GM23338 (cell line): Measurements from ENCODE around the gene FEN1. TPM values are rescaled to one million over a fixed set of nuclear protein-coding genes. Genes with fewer than 3 reads are reported as not detected.

ENCODE experiments used
- ATAC-seq: fragments of 200-7000 bp; cut with Tn5 transposase; 3 replicates; pipeline ENCODE4 v1.9.1; 2020
- DNase-seq: peaks from one replicate; pipeline ENCODE4 v3.0.0-alpha.2; 2015; ENCODE audit warnings: low spot score
- H2AFZ ChIP-seq: fragments of 200-600 bp; sonication (generic); 2 replicates; pipeline ENCODE4 v1.8.0; 2016; ENCODE audit warnings: antibody characterized with exemption, mild to moderate bottlenecking, moderate library complexity
- H3F3A ChIP-seq: fragments of 200-600 bp; sonication (generic); replicated peaks from 2 replicates; pipeline ENCODE4 v1.8.0; 2017; ENCODE audit warnings: antibody characterized with exemption, mixed run types, low read depth
- H3K27ac ChIP-seq: fragments of 200-600 bp; sonication (generic); 2 replicates; pipeline ENCODE4 v1.6.1; 2016; ENCODE audit warnings: low read depth
- H3K27me3 ChIP-seq: fragments of 200-600 bp; sonication (generic); 2 replicates; pipeline ENCODE4 v1.8.0; 2016; ENCODE audit warnings: mild to moderate bottlenecking, mixed run types, moderate library complexity; ENCODE audit not compliant: insufficient read depth
- H3K36me3 ChIP-seq: fragments of 200-600 bp; sonication (generic); 2 replicates; pipeline ENCODE4 v1.8.0; 2016; ENCODE audit warnings: mild to moderate bottlenecking; ENCODE audit not compliant: insufficient read depth
- H3K4me1 ChIP-seq: fragments of 200-600 bp; sonication (generic); 2 replicates; pipeline ENCODE4 v1.8.0; 2016; ENCODE audit warnings: mild to moderate bottlenecking, moderate library complexity; ENCODE audit not compliant: insufficient read depth
- H3K4me2 ChIP-seq: fragments of 200-600 bp; sonication (generic); 2 replicates; pipeline ENCODE4 v1.7.1; 2017; ENCODE audit warnings: mixed run types
- H3K4me3 ChIP-seq: fragments of 200-600 bp; sonication (generic); 2 replicates; pipeline ENCODE4 v1.6.1; 2016; ENCODE audit warnings: mixed run types
- H3K79me2 ChIP-seq: fragments of 200-600 bp; sonication (generic); replicated peaks from 2 replicates; pipeline ENCODE4 v1.8.0; 2017; ENCODE audit warnings: mild to moderate bottlenecking; ENCODE audit not compliant: insufficient read depth
- H3K9me2 ChIP-seq: fragments of 200-600 bp; sonication (generic); 2 replicates; pipeline ENCODE4 v1.8.0; 2017; ENCODE audit not compliant: insufficient read depth
- H4K20me1 ChIP-seq: fragments of 200-600 bp; sonication (generic); replicated peaks from 2 replicates; pipeline ENCODE4 v1.8.0; 2017; ENCODE audit warnings: mild to moderate bottlenecking; ENCODE audit not compliant: insufficient read depth
- H3K27ac Mint-ChIP-seq: 2 replicates; pipeline ENCODE4 v1.8.0; 2020; ENCODE audit warnings: inconsistent platforms, mild to moderate bottlenecking, moderate library complexity, mixed read lengths
- H3K27me3 Mint-ChIP-seq: 3 replicates; pipeline ENCODE4 v1.8.0; 2022; ENCODE audit warnings: low read depth, mild to moderate bottlenecking, moderate library complexity, mixed read lengths, inconsistent platforms; ENCODE audit not compliant: insufficient read depth, poor library complexity
- H3K36me3 Mint-ChIP-seq: 3 replicates; pipeline ENCODE4 v1.8.0; 2021; ENCODE audit warnings: low read depth, mild to moderate bottlenecking, inconsistent platforms, moderate library complexity, mixed read lengths
- H3K4me1 Mint-ChIP-seq: 3 replicates; pipeline ENCODE4 v1.8.0; 2020; ENCODE audit warnings: mild to moderate bottlenecking, inconsistent platforms, mixed read lengths
- H3K4me3 Mint-ChIP-seq: 3 replicates; pipeline ENCODE4 v1.8.0; 2021; ENCODE audit warnings: moderate library complexity, mild to moderate bottlenecking, inconsistent platforms, mixed read lengths
- H3K9me3 Mint-ChIP-seq: 3 replicates; pipeline ENCODE4 v1.8.0; 2020; ENCODE audit warnings: moderate library complexity, mild to moderate bottlenecking, inconsistent platforms, mixed read lengths
- CREB1 ChIP-seq: fragments of 250-450 bp; sonication (Bioruptor Pico); IDR thresholded peaks from 2 replicates; pipeline ENCODE4 v1.5.0; 2020; ENCODE audit warnings: low read depth, mild to moderate bottlenecking, moderate library complexity
- EZH2phosphoT487 ChIP-seq: fragments of 200-600 bp; sonication (generic); IDR thresholded peaks from one replicate; pipeline ENCODE4 v1.8.1; 2018; ENCODE audit warnings: antibody characterized with exemption; ENCODE audit not compliant: unreplicated experiment
- NANOG ChIP-seq: IDR thresholded peaks from 2 replicates; pipeline ENCODE4 v1.6.1; 2016; ENCODE audit warnings: antibody characterized with exemption, borderline replicate concordance
- POLR2AphosphoS5 ChIP-seq: IDR thresholded peaks from 2 replicates; pipeline ENCODE4 v1.6.1; 2016; ENCODE audit warnings: antibody characterized with exemption, low read depth
- ZNF462 ChIP-seq: fragments of 250-450 bp; sonication (Bioruptor Pico); IDR thresholded peaks from 2 replicates; pipeline ENCODE4 v1.5.0; 2020; ENCODE audit warnings: mild to moderate bottlenecking, moderate library complexity
- polyA plus RNA-seq: library from polyadenylated mRNA; unstranded; fragments of >200 nt; fragmentation: Nextera tagmentation; extraction: Ambion mirVana; gene quantifications from 2 replicates; pipeline ENCODE4 v1.2.1, GENCODE V29; 2016
- total RNA-seq: library from RNA; depleted of rRNA; stranded (reverse); fragments of >200 nt; shearing (Covaris generic); gene quantifications from 2 replicates; pipeline ENCODE4 v1.2.3, GENCODE V29; 2014
- TF ChIP-seq, protein P1 (sequence below), 2 experiments: fragments of 200-600 bp in 1 of 2; sonication (generic) in 1 of 2; conservative IDR thresholded peaks; 2 replicates each; pipeline versions ENCODE4 v1.5.1 to v1.6.1; 2016 to 2017; ENCODE audit warnings: antibody characterized with exemption in 2 of 2, low read depth in 2 of 2, mild to moderate bottlenecking in 2 of 2, moderate library complexity in 1 of 2

The FEN1 gene
- total and polyA plus RNA-seq, 2 experiments from 2014 or later, result 85.1 to 89.0 TPM

- peaks cover 85% of the 10 kb centered on the region for H3K79me2 ChIP-seq
- peak overlapping the region; percentile 97 for H3K27ac ChIP-seq
- TF ChIP-seq CREB1 (CRISPR knock-in tag) (no peak), ZNF462 (CRISPR knock-in tag) (no peak), POLR2AphosphoS5 (0 out of 2 replicates have a peak, but pooled peaks have one; percentile 24)
- peak overlapping the region; percentile 53; the same call in 1 of the 3 replicates for H3K4me3 Mint-ChIP-seq
- H4K20me1 ChIP-seq, result peaks cover 57% of the 10 kb centered on the region
- no peak overlapping the region for H2AFZ ChIP-seq
- no peaks in the 10 kb centered on the region for H3K9me3 Mint-ChIP-seq
- peak overlapping the region; percentile 100 for H3K4me2 ChIP-seq
- peak; percentile 74 for ATAC-seq
- no peaks in the 10 kb centered on the region for H3K27me3 ChIP-seq
- peak overlapping the region; percentile 24; the same call in 1 of the 2 replicates for H3K4me3 ChIP-seq
- H3K27me3 Mint-ChIP-seq, result peaks cover 20% of the 10 kb centered on the region
- H3K36me3 ChIP-seq, result peaks cover 15% of the 10 kb centered on the region
- peaks cover 64% of the 10 kb centered on the region for H3K4me1 ChIP-seq
- H3F3A ChIP-seq, result peaks cover 47% of the 10 kb centered on the region
- DNase-seq, result peak; percentile 80
- peaks cover 56% of the 10 kb centered on the region for H3K36me3 Mint-ChIP-seq
- H3K4me1 Mint-ChIP-seq, result peaks cover 64% of the 10 kb centered on the region
- peak overlapping the region; percentile 96 for H3K27ac Mint-ChIP-seq
- H3K9me2 ChIP-seq, result no peaks in the 10 kb centered on the region
Observed at GRCh38 chr11:61834278-61835048, 41.8 kb downstream of the FEN1 start.

DNA sequence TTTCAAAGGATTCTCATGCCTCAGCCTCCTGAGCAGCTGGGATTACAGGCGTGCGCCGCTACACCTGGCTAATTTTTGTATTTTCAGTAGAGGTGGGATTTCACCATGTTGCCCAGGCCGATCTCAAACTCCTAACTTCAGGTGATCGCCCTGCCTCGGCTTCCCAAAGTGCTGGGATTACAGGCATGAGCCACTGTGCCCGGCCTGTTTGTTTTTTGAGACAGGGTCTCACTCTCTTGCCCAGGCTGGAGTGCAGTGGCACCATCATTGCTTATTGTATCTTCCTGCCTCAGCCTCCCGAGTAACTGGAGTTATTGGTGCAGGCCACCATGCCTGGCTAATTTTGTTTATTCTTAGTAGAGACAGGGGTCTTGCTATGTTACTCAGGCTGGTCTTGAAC is 43.5 kb downstream of the FEN1 start:
- no peak for ATAC-seq
- Mint-ChIP-seq H3K9me3 (no peaks in the 10 kb centered on the region), H3K36me3 (peaks cover 63% of the 10 kb centered on the region), H3K4me3 (no peak overlapping the region), H3K4me1 (peaks cover 50% of the 10 kb centered on the region), H3K27ac (peak overlapping the region; percentile 92), H3K27me3 (peaks cover 17% of the 10 kb centered on the region)
- H3K4me3 ChIP-seq, result no peak overlapping the region
- TF ChIP-seq EZH2phosphoT487, result no peak
- no peak for TF ChIP-seq CREB1 (CRISPR knock-in tag)
- TF ChIP-seq NANOG, result no peak
- TF ChIP-seq, protein P1, sequence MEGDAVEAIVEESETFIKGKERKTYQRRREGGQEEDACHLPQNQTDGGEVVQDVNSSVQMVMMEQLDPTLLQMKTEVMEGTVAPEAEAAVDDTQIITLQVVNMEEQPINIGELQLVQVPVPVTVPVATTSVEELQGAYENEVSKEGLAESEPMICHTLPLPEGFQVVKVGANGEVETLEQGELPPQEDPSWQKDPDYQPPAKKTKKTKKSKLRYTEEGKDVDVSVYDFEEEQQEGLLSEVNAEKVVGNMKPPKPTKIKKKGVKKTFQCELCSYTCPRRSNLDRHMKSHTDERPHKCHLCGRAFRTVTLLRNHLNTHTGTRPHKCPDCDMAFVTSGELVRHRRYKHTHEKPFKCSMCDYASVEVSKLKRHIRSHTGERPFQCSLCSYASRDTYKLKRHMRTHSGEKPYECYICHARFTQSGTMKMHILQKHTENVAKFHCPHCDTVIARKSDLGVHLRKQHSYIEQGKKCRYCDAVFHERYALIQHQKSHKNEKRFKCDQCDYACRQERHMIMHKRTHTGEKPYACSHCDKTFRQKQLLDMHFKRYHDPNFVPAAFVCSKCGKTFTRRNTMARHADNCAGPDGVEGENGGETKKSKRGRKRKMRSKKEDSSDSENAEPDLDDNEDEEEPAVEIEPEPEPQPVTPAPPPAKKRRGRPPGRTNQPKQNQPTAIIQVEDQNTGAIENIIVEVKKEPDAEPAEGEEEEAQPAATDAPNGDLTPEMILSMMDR (conservative IDR thresholded peaks at IDR 0.05; ENCODE audit: low read depth in 2 of 2), result no peak
- peaks cover 48% of the 10 kb centered on the region for H4K20me1 ChIP-seq
- H2AFZ ChIP-seq, result no peak overlapping the region
- H3K9me2 ChIP-seq, result no peaks in the 10 kb centered on the region
- peak overlapping the region; percentile 67 for H3K27ac ChIP-seq
- no peak overlapping the region for H3K4me2 ChIP-seq
- H3K27me3 ChIP-seq, result no peaks in the 10 kb centered on the region
- H3K79me2 ChIP-seq, result peaks cover 80% of the 10 kb centered on the region
- peaks cover 47% of the 10 kb centered on the region for H3K4me1 ChIP-seq
- no peak for DNase-seq
- H3K36me3 ChIP-seq, result peaks cover 31% of the 10 kb centered on the region
- H3F3A ChIP-seq, result peaks cover 37% of the 10 kb centered on the region
